HT-29 (cell line): ENCODE results near the gene MS4A15. TPM values are rescaled to one million over a fixed set of nuclear protein-coding genes. Genes with fewer than 3 reads are reported as not detected.
A peak's percentile ranks its signal among the peaks of the same experiment; 100 is the strongest.

Experiments
- DNase-seq: peaks from one replicate; pipeline ENCODE4 v3.0.0-alpha.2; 2015; ENCODE audit warnings: low spot score
- total RNA-seq: library from RNA; depleted of rRNA; stranded (reverse); fragments of >200 nt; shearing (Covaris generic); gene quantifications from 2 replicates; pipeline ENCODE4 v1.2.3, GENCODE V29; 2014

Gene MS4A15
- total RNA-seq, 1 experiment from 2014 or later = not detected

- no peak for DNase-seq
Observed at GRCh38 chr11:60777106-60777505, 20.4 kb downstream of the MS4A15 start.

GRCh38 chr11:60777572-60777971 is 20.9 kb downstream of the MS4A15 start:
- DNase-seq = peak; percentile 40

DNA sequence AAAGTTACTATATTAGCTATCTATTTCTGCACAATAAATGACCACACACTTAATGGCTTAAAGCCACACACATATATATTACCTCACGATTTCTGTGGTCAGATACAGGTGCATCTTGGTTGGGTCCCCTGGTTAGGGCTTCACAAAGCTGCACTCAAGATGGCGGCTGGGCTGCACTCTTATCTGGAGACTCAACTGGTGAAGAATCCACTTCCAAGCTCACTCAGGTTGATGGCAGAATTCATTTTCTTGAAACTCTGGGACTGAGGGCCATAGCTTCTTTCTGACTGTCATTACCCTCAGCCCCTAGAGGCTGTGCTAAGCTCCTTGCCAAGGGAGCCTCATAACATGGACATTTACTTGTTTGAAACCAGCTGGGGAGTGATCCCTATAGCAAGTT is 23.4 kb downstream of the MS4A15 start:
- no peak for DNase-seq

DNA sequence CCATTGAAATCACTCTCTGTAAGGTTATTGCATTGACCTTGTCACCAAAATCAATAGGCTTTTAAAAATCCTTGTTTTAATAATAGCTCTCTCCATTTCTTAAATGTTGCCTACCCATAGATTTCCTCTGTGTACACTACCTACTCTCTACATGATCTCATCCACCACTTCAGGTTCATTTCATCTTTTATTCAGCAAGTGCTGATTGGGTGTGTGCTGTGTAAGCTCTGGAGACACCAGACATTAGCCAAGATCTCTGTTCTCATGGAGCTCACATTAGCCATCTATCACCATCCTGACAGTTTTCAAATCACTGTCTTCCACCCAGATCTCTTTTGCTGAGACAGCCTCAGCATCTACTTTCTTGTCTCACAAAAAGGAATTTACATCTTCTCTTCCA is 24.1 kb downstream of the MS4A15 start:
- DNase-seq = no peak

DNA sequence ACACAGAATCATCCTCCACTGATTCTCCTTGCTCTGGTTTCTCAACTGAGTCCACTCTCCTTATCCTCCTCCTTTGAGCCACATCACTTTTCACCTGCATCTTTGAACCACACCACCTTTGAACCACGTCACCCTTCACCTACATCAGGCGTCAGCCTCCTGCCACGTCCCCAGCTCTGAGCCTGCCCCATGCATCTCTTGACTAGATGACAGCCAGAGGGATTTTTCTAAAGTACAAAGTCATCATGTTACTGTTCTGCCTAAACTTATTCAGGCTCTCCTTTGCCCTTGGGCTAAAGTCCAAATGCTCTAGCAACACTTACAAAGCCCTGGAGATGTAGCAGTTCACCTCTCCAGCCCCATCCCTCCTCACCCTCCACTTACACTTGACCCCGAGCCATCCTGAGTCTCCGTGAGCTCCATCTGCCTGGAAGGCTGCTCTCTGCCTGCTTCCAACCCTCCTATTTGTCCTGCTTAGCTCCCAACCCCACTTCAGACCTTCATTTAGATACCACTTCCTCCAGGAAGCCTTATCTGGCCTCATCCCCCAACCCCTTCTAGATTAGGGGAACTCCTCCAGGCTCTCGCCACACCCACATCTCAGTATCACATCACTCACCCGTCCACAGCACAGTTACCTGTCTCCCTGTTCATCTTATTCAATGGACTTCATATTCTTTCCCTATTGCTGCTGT is 24.8 kb downstream of the MS4A15 start:
- no peak for DNase-seq

GRCh38 chr11:60781981-60782316 is 25.3 kb downstream of the MS4A15 start:
- no peak for DNase-seq

- DNase-seq = no peak
Observed at GRCh38 chr11:60782393-60783140, 25.9 kb downstream of the MS4A15 start.

GRCh38 chr11:60783141-60783484 is 26.4 kb downstream of the MS4A15 start:
- no peak for DNase-seq

GRCh38 chr11:60783911-60784310 is 27.2 kb downstream of the MS4A15 start:
- DNase-seq = no peak

- no peak for DNase-seq
Observed at GRCh38 chr11:60785136-60785535, 28.5 kb downstream of the MS4A15 start, which contains the start of gene MS4A10. Gene MS4A10, plus strand, starts transcription at chr11:60785333. Its CDS starts 5,003 bp downstream, at chr11:60790336.

- DNase-seq = no peak
Observed at GRCh38 chr11:60785806-60786361, 29.2 kb downstream of the MS4A15 start.

DNA sequence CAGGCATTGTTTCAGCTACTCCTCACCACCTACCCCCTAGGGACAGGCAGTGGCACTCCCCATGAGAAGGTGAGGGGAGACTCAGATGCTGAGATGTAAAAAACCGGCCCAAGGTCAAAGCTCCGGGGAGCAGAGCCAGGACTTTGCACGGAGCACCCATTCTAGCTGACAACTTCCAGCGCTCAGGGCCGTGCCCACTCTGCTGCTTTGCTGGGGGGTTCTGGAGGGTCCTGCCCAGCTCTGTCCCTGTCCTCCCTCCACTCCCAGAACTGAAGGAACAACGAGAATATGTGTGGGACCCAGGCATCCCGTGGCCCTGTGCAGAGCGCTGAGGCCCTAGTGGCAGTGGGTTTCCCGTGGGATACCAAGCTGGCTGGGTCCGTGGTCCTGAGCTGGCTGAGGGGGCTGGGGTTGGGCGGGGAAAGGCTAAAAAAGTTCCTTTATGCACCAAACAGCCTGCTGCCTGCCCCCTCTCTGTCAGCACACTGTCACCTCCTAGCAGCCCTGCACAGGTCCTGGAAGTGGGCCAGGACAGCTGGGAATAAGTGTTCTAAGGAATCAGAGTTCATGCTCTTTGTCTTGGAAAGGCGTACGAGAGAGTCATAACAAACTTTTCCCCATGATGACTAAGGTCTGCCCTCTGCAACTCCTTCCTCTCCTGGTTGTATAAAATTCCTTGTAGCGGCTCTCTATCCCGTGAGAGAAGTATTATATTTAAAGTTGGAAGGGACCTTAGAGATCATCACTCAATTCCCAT is 30.3 kb downstream of the MS4A15 start:
- peak; percentile 16 for DNase-seq

- DNase-seq = no peak
Observed at GRCh38 chr11:60788401-60789125, 31.9 kb downstream of the MS4A15 start.

DNA sequence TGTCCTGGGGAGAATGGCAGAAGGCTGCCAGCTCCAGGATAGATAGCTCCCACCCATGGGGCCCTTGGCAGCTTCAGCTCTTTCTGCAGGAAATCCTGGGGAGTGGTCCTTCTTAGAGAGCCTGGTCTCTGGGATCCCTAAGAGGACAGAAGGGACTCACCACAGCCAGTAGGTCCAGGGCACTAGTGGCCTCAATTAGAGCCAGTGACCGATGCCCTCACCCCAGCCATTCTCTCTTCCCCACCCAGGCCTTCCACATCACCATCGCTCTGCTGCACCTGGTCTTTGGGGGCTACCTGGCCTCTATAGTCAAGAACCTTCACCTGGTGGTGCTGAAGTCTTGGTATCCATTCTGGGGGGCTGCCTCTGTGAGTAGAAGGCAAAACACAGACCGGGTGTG is 34.1 kb downstream of the MS4A15 start:
- no peak for DNase-seq

GRCh38 chr11:60791153-60791933 is 34.7 kb downstream of the MS4A15 start:
- DNase-seq = no peak

- no peak for DNase-seq
Observed at GRCh38 chr11:60792521-60792920, 35.9 kb downstream of the MS4A15 start.

GRCh38 chr11:60795291-60795690 is 38.6 kb downstream of the MS4A15 start:
- DNase-seq = no peak

DNA sequence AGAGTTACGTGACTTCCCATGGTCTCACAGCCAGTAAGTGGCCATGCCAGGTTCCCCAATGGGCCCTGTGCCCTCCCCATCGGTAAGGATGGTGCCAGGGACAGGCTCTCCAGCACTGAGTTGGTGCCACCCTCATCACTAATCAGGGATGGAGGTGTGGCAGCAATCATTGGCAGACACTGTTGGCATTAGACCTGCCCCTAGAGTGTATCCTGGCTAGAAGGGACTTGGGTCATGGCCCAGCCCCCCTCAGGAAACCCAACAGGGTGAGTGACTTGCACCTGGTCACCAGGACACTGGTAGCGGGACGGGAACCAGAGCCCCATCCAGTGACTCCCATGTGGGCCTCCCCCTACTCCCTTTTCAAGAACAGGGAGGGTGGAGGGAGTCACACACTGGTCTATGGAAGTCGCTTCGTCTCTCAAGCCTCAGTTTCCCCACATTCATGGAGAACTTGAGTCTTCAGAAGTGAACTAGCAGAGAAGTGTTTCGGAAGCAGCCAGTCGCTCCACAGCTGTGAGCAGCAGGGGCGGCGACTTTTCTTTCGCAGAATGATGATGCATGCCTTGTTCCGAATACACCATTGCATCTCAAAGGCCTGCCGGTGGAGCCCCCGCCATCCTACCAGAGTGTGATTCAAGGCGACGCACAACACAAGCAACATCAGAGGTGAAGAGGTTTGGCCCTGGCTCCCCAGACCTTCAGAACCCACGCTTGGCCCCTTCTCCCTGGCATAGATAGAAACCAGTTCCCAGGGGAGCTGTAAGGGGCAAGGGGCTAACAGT is 41.4 kb downstream of the MS4A15 start:
- no peak for DNase-seq

DNA sequence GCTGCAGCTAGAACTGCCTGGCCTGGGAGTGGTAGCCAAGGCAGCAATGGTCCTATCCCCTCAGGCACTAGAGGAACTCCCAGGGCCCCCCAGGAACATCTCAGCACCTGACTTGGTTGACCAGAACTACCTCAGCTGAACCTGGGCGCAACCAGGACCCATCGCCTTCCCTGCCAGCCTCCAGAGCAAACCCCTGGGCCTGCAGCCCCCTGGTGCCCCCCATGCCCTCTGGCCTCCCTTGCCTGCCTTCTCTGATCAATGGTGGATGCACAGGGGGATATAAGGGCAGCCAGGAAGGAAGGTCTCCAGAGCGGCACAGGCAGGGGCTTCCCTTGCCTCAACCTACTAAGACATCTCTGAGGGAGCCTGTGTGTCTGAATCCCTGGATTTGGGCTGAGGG is 42.0 kb downstream of the MS4A15 start:
- DNase-seq = no peak

DNA sequence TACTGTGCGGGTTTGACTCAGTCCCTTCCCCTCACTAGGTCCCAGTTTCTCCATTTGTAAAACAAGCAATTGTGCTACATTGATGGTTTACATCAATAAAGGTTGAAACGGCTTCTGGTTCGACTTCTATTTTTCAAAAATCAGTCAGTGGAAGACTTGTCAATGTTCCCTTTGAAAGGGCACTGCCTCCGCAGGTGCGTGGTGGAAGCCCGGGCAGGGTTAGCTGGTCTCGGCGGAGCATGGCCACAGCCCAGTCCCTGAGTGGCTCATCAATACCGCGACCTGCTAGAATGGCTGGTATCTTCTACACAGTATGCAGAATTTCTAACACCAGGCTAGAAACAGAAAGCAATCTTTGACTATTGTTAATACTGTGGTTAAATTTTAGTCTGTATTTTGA is 44.5 kb downstream of the MS4A15 start:
- no peak for DNase-seq
